ENCODE measurements around the gene PDE1C.

DNA sequence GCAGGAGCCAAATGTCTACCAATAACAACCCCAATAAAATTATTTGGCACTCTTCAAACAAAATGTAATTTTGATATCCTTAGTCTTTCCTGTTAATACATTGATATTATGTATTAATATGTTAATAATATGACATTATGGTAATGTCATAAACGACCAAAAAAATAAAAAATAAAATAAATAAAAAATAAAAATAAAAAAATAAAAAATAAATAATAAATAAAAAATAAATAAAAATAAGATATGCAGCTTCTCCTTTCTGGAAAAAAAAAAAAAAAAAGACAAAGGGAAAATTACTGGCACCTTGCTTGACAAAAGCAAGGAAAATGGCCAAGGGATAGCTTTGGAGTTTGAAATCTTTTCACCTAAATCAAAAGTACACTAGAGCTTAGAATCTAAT lies 214.7 kb downstream of the PDE1C start:
- TF ChIP-seq, protein P1, sequence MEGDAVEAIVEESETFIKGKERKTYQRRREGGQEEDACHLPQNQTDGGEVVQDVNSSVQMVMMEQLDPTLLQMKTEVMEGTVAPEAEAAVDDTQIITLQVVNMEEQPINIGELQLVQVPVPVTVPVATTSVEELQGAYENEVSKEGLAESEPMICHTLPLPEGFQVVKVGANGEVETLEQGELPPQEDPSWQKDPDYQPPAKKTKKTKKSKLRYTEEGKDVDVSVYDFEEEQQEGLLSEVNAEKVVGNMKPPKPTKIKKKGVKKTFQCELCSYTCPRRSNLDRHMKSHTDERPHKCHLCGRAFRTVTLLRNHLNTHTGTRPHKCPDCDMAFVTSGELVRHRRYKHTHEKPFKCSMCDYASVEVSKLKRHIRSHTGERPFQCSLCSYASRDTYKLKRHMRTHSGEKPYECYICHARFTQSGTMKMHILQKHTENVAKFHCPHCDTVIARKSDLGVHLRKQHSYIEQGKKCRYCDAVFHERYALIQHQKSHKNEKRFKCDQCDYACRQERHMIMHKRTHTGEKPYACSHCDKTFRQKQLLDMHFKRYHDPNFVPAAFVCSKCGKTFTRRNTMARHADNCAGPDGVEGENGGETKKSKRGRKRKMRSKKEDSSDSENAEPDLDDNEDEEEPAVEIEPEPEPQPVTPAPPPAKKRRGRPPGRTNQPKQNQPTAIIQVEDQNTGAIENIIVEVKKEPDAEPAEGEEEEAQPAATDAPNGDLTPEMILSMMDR (conservative IDR thresholded peaks at IDR 0.05; ENCODE audit: low read length) = no peak
- no peak for TF ChIP-seq EZH2phosphoT487 (IDR thresholded peaks at IDR 0.05; ENCODE audit: borderline replicate concordance)
